Stimulated activated CD8-positive, alpha-beta memory T cell treated with anti-CD3 and anti-CD28 coated beads, Interleukin-4, amount 100 ng/mL, for 4 hours (primary cell): ENCODE measurements around the gene FHIT.

ENCODE experiments used
- DNase-seq, 2 donors: peaks; one replicate each; pipeline ENCODE4 v3.0.0-alpha.2; 2020; ENCODE audit warnings: low read depth in 2 of 2, low spot score in 1 of 2

FHIT gene

GRCh38 chr3:60523536-60523935 lies 727.7 kb downstream of the FHIT start:
- DNase-seq: no peak

GRCh38 chr3:60517134-60517533 lies 734.1 kb downstream of the FHIT start:
- DNase-seq: no peak

GRCh38 chr3:60514866-60515265 lies 736.4 kb downstream of the FHIT start:
- no peak for DNase-seq

- no peak for DNase-seq
These were observed 737.1 kb downstream of the FHIT start for GRCh38 chr3:60514085-60514649.

- no peak for DNase-seq
These were observed 738.0 kb downstream of the FHIT start for GRCh38 chr3:60513241-60513640.

GRCh38 chr3:60512506-60512905 lies 738.7 kb downstream of the FHIT start:
- DNase-seq: no peak

GRCh38 chr3:60509471-60509870 lies 741.8 kb downstream of the FHIT start:
- no peak for DNase-seq

- no peak for DNase-seq
These were observed 746.3 kb downstream of the FHIT start for GRCh38 chr3:60504827-60505457.

- DNase-seq: no peak
These were observed 749.9 kb downstream of the FHIT start for GRCh38 chr3:60501314-60501713.

- no peak for DNase-seq
These were observed 753.4 kb downstream of the FHIT start for GRCh38 chr3:60497902-60498301.

GRCh38 chr3:60490992-60491391 lies 760.3 kb downstream of the FHIT start:
- DNase-seq: no peak

GRCh38 chr3:60475096-60475495 lies 776.2 kb downstream of the FHIT start:
- DNase-seq: no peak

- DNase-seq: no peak
These were observed 781.8 kb downstream of the FHIT start for GRCh38 chr3:60469481-60469880.

- DNase-seq: no peak
These were observed 787.6 kb downstream of the FHIT start for GRCh38 chr3:60463685-60464084.

- no peak for DNase-seq
These were observed 790.0 kb downstream of the FHIT start for GRCh38 chr3:60461267-60461666.

GRCh38 chr3:60456180-60456579 lies 795.1 kb downstream of the FHIT start:
- DNase-seq: no peak

GRCh38 chr3:60453326-60453725 lies 797.9 kb downstream of the FHIT start:
- DNase-seq: no peak

- DNase-seq: no peak
These were observed 802.6 kb downstream of the FHIT start for GRCh38 chr3:60448696-60449095.

GRCh38 chr3:60445446-60445845 lies 805.8 kb downstream of the FHIT start:
- no peak for DNase-seq

GRCh38 chr3:60444898-60445437 lies 806.3 kb downstream of the FHIT start:
- DNase-seq: no peak

- no peak for DNase-seq
These were observed 810.4 kb downstream of the FHIT start for GRCh38 chr3:60440869-60441268.

GRCh38 chr3:60435941-60436650 lies 815.2 kb downstream of the FHIT start:
- no peak for DNase-seq
